Fibroblast of lung (primary cell): ENCODE measurements around the gene BRD1.

Experiments used
- CTCF ChIP-seq, 2 donors: IDR thresholded peaks in 1 of 2; conservative IDR thresholded peaks in 1 of 2; 1 replicate in 1 of 2; 2 replicates in 1 of 2; pipeline ENCODE4 v1.5.1; 2011 to 2012; ENCODE audit warnings: low read length in 2 of 2, control low read depth in 1 of 2, inconsistent platforms in 1 of 2, low read depth in 1 of 2, mild to moderate bottlenecking in 1 of 2
- EZH2 ChIP-seq: IDR thresholded peaks from 2 replicates; pipeline ENCODE4 v1.5.1; 2012; ENCODE audit warnings: low read length, control low read depth, mild to moderate bottlenecking; ENCODE audit errors: missing control alignments

- TF ChIP-seq CTCF (conservative IDR thresholded peaks at IDR 0.05 in 1 of 2, IDR thresholded peaks at IDR 0.05 in 1 of 2; ENCODE audit: low read depth in 1 of 2, low read length in 2 of 2) (no peak), EZH2 (peak; percentile 30)
Measured at GRCh38 chr22:49848690-49849160, 21.1 kb upstream of the BRD1 start.
